Lung (tissue), 12 donors: Measurements from ENCODE around the gene ANGEL2. TPM values are rescaled to one million over a fixed set of nuclear protein-coding genes. Genes with fewer than 3 reads are reported as not detected.

Source experiments
- ATAC-seq: fragments of 200-7000 bp; cut with Tn5 transposase; one replicate; pipeline ENCODE4 v1.9.1; 2020; ENCODE audit warnings: moderate number of reproducible peaks; ENCODE audit not compliant: insufficient read depth, low FRiP score
- DNase-seq, 3 donors: peaks; one replicate each; pipeline ENCODE4 v3.0.0-alpha.2; 2013 to 2017
- H3K27ac ChIP-seq, 2 donors: one replicate each; pipeline ENCODE4 v1.5.1; 2013; ENCODE audit warnings: mild to moderate bottlenecking in 2 of 2, moderate library complexity in 2 of 2, control low read depth in 1 of 2, inconsistent platforms in 1 of 2, low read depth in 1 of 2, low read length in 1 of 2
- H3K27me3 ChIP-seq, 3 donors: one replicate each; pipeline ENCODE4 v1.5.1; 2013; ENCODE audit warnings: low read length in 2 of 3; ENCODE audit not compliant: control insufficient read depth in 3 of 3, insufficient read depth in 3 of 3
- H3K36me3 ChIP-seq, 4 donors: one replicate each; pipeline ENCODE4 v1.5.1; 2013; ENCODE audit warnings: low read length in 4 of 4, mild to moderate bottlenecking in 1 of 4, moderate library complexity in 1 of 4; ENCODE audit not compliant: control insufficient read depth in 4 of 4, insufficient read depth in 4 of 4
- H3K4me1 ChIP-seq, 5 donors: one replicate each; pipeline ENCODE4 v1.5.1; 2013; ENCODE audit warnings: low read length in 5 of 5, mild to moderate bottlenecking in 2 of 5, moderate library complexity in 1 of 5; ENCODE audit not compliant: control insufficient read depth in 5 of 5, insufficient read depth in 5 of 5
- H3K4me3 ChIP-seq: one replicate; pipeline ENCODE4 v1.5.1; 2013; ENCODE audit warnings: mild to moderate bottlenecking, control low read depth, moderate library complexity
- H3K9ac ChIP-seq, 2 donors: one replicate each; pipeline ENCODE4 v1.5.1; 2013; ENCODE audit warnings: low read length in 2 of 2, control low read depth in 1 of 2; ENCODE audit not compliant: insufficient read depth in 1 of 2
- H3K9me3 ChIP-seq, 4 donors: one replicate each; pipeline ENCODE4 v1.5.1; 2013; ENCODE audit warnings: low read length in 3 of 4, mild to moderate bottlenecking in 1 of 4, moderate library complexity in 1 of 4; ENCODE audit not compliant: control insufficient read depth in 4 of 4, insufficient read depth in 3 of 4
- WGBS, 2 donors: extraction: QIAGEN DNeasy Blood & Tissue Kit; methylation state at CpG; one replicate each; pipeline ENCODE4 v1.1.7; 2013; 5-methylcytosine and 5-hydroxymethylcytosine counted together
- polyA plus RNA-seq, 2 donors: library from polyadenylated mRNA; stranded (reverse); fragments of 200-250 nt; gene quantifications; one replicate each; pipeline ENCODE4 v1.2.1, GENCODE V29; 2013
- total RNA-seq, 2 donors: library from RNA; depleted of rRNA in 1 of 2; stranded (reverse); fragments of >200 nt in 1 of 2; gene quantifications; one replicate each; pipeline ENCODE4 v1.2.1, GENCODE V29; 2014 to 2021
- TF ChIP-seq, protein P1 (sequence below): IDR thresholded peaks from 2 replicates; pipeline ENCODE4 v1.5.1; 2012; ENCODE audit warnings: mild to moderate bottlenecking; ENCODE audit errors: control extremely low read depth, extremely low read depth
- donor health status: control.
- donor health status: control.
- donor health status: Bipolar disorder and iron deficiency.
- donor health status: healthy.
- donor health status: DM: yes; HTN: yes; CAD: no.

Gene ANGEL2
- total and polyA plus RNA-seq, 4 donors = 13.7 to 53.7 (median 29.0) TPM

DNA sequence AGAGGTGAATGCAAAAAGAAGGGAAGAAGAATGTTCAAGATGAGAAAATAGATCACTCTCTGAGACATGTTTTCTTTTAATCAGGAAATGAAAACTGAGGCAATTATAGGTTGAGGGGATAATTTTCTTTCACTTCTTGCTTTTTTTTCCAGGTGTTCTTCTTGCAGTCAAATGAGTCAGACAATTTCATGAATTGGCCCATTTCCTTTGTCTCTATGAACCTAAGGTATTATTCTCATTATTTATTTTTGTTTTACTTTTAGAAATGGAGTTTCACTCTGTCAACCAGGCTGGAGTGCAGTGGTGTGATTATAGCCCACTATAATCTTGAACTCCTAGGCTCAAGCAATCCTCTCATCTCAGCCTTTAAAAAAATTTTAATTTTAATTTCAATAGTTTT lies 68.8 kb downstream of the ANGEL2 start:
- no peak overlapping the region for H3K27ac ChIP-seq
- ATAC-seq (no peak), DNase-seq (no peak)
- TF ChIP-seq, protein P1, sequence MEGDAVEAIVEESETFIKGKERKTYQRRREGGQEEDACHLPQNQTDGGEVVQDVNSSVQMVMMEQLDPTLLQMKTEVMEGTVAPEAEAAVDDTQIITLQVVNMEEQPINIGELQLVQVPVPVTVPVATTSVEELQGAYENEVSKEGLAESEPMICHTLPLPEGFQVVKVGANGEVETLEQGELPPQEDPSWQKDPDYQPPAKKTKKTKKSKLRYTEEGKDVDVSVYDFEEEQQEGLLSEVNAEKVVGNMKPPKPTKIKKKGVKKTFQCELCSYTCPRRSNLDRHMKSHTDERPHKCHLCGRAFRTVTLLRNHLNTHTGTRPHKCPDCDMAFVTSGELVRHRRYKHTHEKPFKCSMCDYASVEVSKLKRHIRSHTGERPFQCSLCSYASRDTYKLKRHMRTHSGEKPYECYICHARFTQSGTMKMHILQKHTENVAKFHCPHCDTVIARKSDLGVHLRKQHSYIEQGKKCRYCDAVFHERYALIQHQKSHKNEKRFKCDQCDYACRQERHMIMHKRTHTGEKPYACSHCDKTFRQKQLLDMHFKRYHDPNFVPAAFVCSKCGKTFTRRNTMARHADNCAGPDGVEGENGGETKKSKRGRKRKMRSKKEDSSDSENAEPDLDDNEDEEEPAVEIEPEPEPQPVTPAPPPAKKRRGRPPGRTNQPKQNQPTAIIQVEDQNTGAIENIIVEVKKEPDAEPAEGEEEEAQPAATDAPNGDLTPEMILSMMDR = no peak
- H3K9me3 ChIP-seq = peaks cover 0 to 4% (median 0%) of the 10 kb centered on the region in 4 donors
- no peaks in the 10 kb centered on the region for H3K27me3 ChIP-seq
- H3K36me3 ChIP-seq = no peaks in the 10 kb centered on the region
- H3K9ac ChIP-seq = no peak overlapping the region
- H3K4me3 ChIP-seq = no peak overlapping the region
- H3K4me1 ChIP-seq = peaks cover 0 to 9% (median 0%) of the 10 kb centered on the region in 5 donors

DNA sequence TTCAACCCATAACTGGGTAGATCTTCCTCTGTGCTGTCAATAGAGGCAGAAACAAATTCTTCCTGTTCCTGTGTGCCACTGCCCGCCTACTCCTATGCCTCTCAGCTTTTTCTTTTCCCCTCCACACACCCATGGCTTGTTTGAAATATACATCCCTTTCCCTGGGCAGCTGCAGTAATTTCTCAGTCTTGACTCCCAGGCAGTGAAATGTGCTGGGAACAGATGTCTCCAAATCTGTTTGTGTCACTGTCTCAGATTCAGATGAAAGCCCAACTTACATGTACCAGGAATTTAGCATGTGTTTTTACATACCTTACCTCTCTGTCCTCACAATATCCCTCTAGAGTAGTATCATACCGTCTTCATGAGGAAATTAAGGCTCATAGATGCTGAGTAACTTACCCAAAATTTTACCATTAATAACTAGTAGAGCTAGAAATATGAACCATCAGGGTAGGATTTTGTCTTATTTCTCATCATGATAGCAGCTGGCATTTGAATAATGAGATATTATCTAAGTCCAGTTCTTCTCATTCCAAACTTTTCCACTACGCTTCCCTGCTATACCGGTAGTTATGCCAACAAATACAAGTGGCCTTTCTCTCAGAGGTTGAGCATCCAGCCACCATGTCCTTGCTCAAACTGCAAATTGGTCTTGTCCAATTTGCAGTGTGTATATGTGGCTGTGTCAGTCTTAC lies 70.1 kb downstream of the ANGEL2 start:
- DNase-seq = no peak
- ATAC-seq = no peak
- H3K27me3 ChIP-seq = no peaks in the 10 kb centered on the region
- H3K36me3 ChIP-seq = no peaks in the 10 kb centered on the region
- 91 to 93% methylated on average over 4 of the region's 4 CpGs for WGBS, 2 donors
- peaks cover 0 to 5% (median 0%) of the 10 kb centered on the region in 5 donors for H3K4me1 ChIP-seq
- no peak overlapping the region for H3K4me3 ChIP-seq
- H3K9me3 ChIP-seq = peaks cover 0 to 1% (median 0%) of the 10 kb centered on the region in 4 donors
- TF ChIP-seq, protein P1 = no peak
- H3K9ac ChIP-seq = no peak overlapping the region
- no peak overlapping the region for H3K27ac ChIP-seq

DNA sequence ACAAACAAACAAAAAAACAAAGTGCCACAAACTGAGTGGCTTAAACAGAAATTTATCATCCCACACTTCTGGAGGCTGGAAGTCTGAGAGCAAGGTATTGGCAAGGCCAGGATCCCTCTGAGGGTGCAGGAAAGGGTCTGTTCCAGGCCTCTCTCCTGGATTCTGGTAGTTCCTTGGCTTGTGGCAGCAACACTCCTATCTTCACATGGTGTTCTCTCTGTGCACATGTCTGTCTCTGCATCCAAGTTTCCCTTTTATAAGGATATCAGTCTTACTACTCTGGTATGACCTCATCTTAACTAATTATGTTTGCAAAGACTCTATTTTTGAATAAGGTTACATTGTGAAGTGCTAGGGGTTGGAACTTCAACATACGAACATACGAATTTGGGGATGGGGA lies 70.6 kb downstream of the ANGEL2 start:
- no peak overlapping the region for H3K4me3 ChIP-seq
- no peak overlapping the region for H3K27ac ChIP-seq
- no peaks in the 10 kb centered on the region for H3K36me3 ChIP-seq
- H3K9me3 ChIP-seq = peaks cover 0 to 1% (median under 1%) of the 10 kb centered on the region in 4 donors
- H3K27me3 ChIP-seq = no peaks in the 10 kb centered on the region
- ATAC-seq (no peak), DNase-seq (no peak)
- H3K4me1 ChIP-seq = peaks cover 0 to 4% (median 0%) of the 10 kb centered on the region in 5 donors
- TF ChIP-seq, protein P1 = no peak
- no peak overlapping the region for H3K9ac ChIP-seq
- WGBS, 2 donors = 84 to 90% methylated on average over 2 of the region's 2 CpGs
